GM12874 (cell line): ENCODE data around the gene ALOX5AP.

Experiments
- CTCF ChIP-seq: IDR thresholded peaks from 2 replicates; pipeline ENCODE4 v1.5.1; 2011; ENCODE audit warnings: low read depth, mild to moderate bottlenecking, control low read depth, low read length, moderate library complexity; ENCODE audit not compliant: insufficient read depth

ALOX5AP gene

GRCh38 chr13:30805132-30805537 lies 69.8 kb downstream of the ALOX5AP start:
- TF ChIP-seq CTCF: no peak

- TF ChIP-seq CTCF: no peak
Observed at GRCh38 chr13:30805603-30806011, 70.3 kb downstream of the ALOX5AP start.

GRCh38 chr13:30806784-30807183 lies 71.4 kb downstream of the ALOX5AP start:
- TF ChIP-seq CTCF: no peak

GRCh38 chr13:30807392-30807791 lies 72.0 kb downstream of the ALOX5AP start:
- no peak for TF ChIP-seq CTCF

- no peak for TF ChIP-seq CTCF
Observed at GRCh38 chr13:30808600-30808999, 73.3 kb downstream of the ALOX5AP start.

GRCh38 chr13:30809787-30810186 lies 74.4 kb downstream of the ALOX5AP start:
- no peak for TF ChIP-seq CTCF

GRCh38 chr13:30810261-30810701 lies 74.9 kb downstream of the ALOX5AP start:
- no peak for TF ChIP-seq CTCF

- TF ChIP-seq CTCF: no peak
Observed at GRCh38 chr13:30810801-30811200, 75.5 kb downstream of the ALOX5AP start.
